Endothelial cell of umbilical vein (primary cell): ENCODE measurements around the gene TMEM181.

ENCODE experiments used
- CTCF ChIP-seq, 2 donors: IDR thresholded peaks; 1 replicate in 1 of 2; 2 replicates in 1 of 2; pipeline ENCODE4 v1.5.1; 2011; ENCODE audit warnings: low read length in 2 of 2, mild to moderate bottlenecking in 2 of 2, moderate library complexity in 2 of 2, control low read depth in 1 of 2, inconsistent platforms in 1 of 2, low read depth in 1 of 2; ENCODE audit not compliant: insufficient read depth in 1 of 2; ENCODE audit errors: extremely low read depth in 1 of 2
- MAX ChIP-seq: IDR thresholded peaks from 2 replicates; pipeline ENCODE4 v1.6.1; 2011; ENCODE audit not compliant: insufficient read depth, insufficient read length
- MYC ChIP-seq: IDR thresholded peaks from one replicate; pipeline ENCODE4 v1.6.1; 2011; ENCODE audit warnings: mild to moderate bottlenecking, low read depth, low read length

- TF ChIP-seq CTCF (IDR thresholded peaks at IDR 0.05; ENCODE audit: extremely low read depth in 1 of 2, insufficient read depth in 1 of 2, low read depth in 1 of 2, low read length in 2 of 2) (no peak), MAX (no peak), MYC (no peak)
Measured at GRCh38 chr6:158644231-158645063, 84.6 kb downstream of the TMEM181 start, which contains the start of gene DYNLT1.
